GM23338 (cell line): ENCODE data around the gene CNPY3. TPM values are rescaled to one million over a fixed set of nuclear protein-coding genes. Genes with fewer than 3 reads are reported as not detected.

Source experiments
- ATAC-seq: fragments of 200-7000 bp; cut with Tn5 transposase; 3 replicates; pipeline ENCODE4 v1.9.1; 2020
- DNase-seq: peaks from one replicate; pipeline ENCODE4 v3.0.0-alpha.2; 2015; ENCODE audit warnings: low spot score
- H2AFZ ChIP-seq: fragments of 200-600 bp; sonication (generic); 2 replicates; pipeline ENCODE4 v1.8.0; 2016; ENCODE audit warnings: antibody characterized with exemption, mild to moderate bottlenecking, moderate library complexity
- H3F3A ChIP-seq: fragments of 200-600 bp; sonication (generic); replicated peaks from 2 replicates; pipeline ENCODE4 v1.8.0; 2017; ENCODE audit warnings: antibody characterized with exemption, mixed run types, low read depth
- H3K27ac ChIP-seq: fragments of 200-600 bp; sonication (generic); 2 replicates; pipeline ENCODE4 v1.6.1; 2016; ENCODE audit warnings: low read depth
- H3K27me3 ChIP-seq: fragments of 200-600 bp; sonication (generic); 2 replicates; pipeline ENCODE4 v1.8.0; 2016; ENCODE audit warnings: mild to moderate bottlenecking, mixed run types, moderate library complexity; ENCODE audit not compliant: insufficient read depth
- H3K36me3 ChIP-seq: fragments of 200-600 bp; sonication (generic); 2 replicates; pipeline ENCODE4 v1.8.0; 2016; ENCODE audit warnings: mild to moderate bottlenecking; ENCODE audit not compliant: insufficient read depth
- H3K4me1 ChIP-seq: fragments of 200-600 bp; sonication (generic); 2 replicates; pipeline ENCODE4 v1.8.0; 2016; ENCODE audit warnings: mild to moderate bottlenecking, moderate library complexity; ENCODE audit not compliant: insufficient read depth
- H3K4me2 ChIP-seq: fragments of 200-600 bp; sonication (generic); 2 replicates; pipeline ENCODE4 v1.7.1; 2017; ENCODE audit warnings: mixed run types
- H3K4me3 ChIP-seq: fragments of 200-600 bp; sonication (generic); 2 replicates; pipeline ENCODE4 v1.6.1; 2016; ENCODE audit warnings: mixed run types
- H3K79me2 ChIP-seq: fragments of 200-600 bp; sonication (generic); replicated peaks from 2 replicates; pipeline ENCODE4 v1.8.0; 2017; ENCODE audit warnings: mild to moderate bottlenecking; ENCODE audit not compliant: insufficient read depth
- H3K9me2 ChIP-seq: fragments of 200-600 bp; sonication (generic); 2 replicates; pipeline ENCODE4 v1.8.0; 2017; ENCODE audit not compliant: insufficient read depth
- H4K20me1 ChIP-seq: fragments of 200-600 bp; sonication (generic); replicated peaks from 2 replicates; pipeline ENCODE4 v1.8.0; 2017; ENCODE audit warnings: mild to moderate bottlenecking; ENCODE audit not compliant: insufficient read depth
- H3K27ac Mint-ChIP-seq: 2 replicates; pipeline ENCODE4 v1.8.0; 2020; ENCODE audit warnings: inconsistent platforms, mild to moderate bottlenecking, moderate library complexity, mixed read lengths
- H3K27me3 Mint-ChIP-seq: 3 replicates; pipeline ENCODE4 v1.8.0; 2022; ENCODE audit warnings: low read depth, mild to moderate bottlenecking, moderate library complexity, mixed read lengths, inconsistent platforms; ENCODE audit not compliant: insufficient read depth, poor library complexity
- H3K36me3 Mint-ChIP-seq: 3 replicates; pipeline ENCODE4 v1.8.0; 2021; ENCODE audit warnings: low read depth, mild to moderate bottlenecking, inconsistent platforms, moderate library complexity, mixed read lengths
- H3K4me1 Mint-ChIP-seq: 3 replicates; pipeline ENCODE4 v1.8.0; 2020; ENCODE audit warnings: mild to moderate bottlenecking, inconsistent platforms, mixed read lengths
- H3K4me3 Mint-ChIP-seq: 3 replicates; pipeline ENCODE4 v1.8.0; 2021; ENCODE audit warnings: moderate library complexity, mild to moderate bottlenecking, inconsistent platforms, mixed read lengths
- H3K9me3 Mint-ChIP-seq: 3 replicates; pipeline ENCODE4 v1.8.0; 2020; ENCODE audit warnings: moderate library complexity, mild to moderate bottlenecking, inconsistent platforms, mixed read lengths
- CREB1 ChIP-seq: fragments of 250-450 bp; sonication (Bioruptor Pico); IDR thresholded peaks from 2 replicates; pipeline ENCODE4 v1.5.0; 2020; ENCODE audit warnings: low read depth, mild to moderate bottlenecking, moderate library complexity
- EZH2 ChIP-seq: fragments of 200-600 bp; sonication (generic); IDR thresholded peaks from one replicate; pipeline ENCODE4 v1.8.0; 2017; ENCODE audit warnings: antibody characterized with exemption, mild to moderate bottlenecking, low read depth; ENCODE audit not compliant: unreplicated experiment
- EZH2phosphoT487 ChIP-seq: fragments of 200-600 bp; sonication (generic); IDR thresholded peaks from one replicate; pipeline ENCODE4 v1.8.1; 2018; ENCODE audit warnings: antibody characterized with exemption; ENCODE audit not compliant: unreplicated experiment
- JUNB ChIP-seq: IDR thresholded peaks from one replicate; pipeline ENCODE4 v1.6.1; 2016; ENCODE audit warnings: antibody characterized with exemption; ENCODE audit not compliant: unreplicated experiment
- NANOG ChIP-seq: IDR thresholded peaks from 2 replicates; pipeline ENCODE4 v1.6.1; 2016; ENCODE audit warnings: antibody characterized with exemption, borderline replicate concordance
- POLR2AphosphoS5 ChIP-seq: IDR thresholded peaks from 2 replicates; pipeline ENCODE4 v1.6.1; 2016; ENCODE audit warnings: antibody characterized with exemption, low read depth
- STAT1 ChIP-seq: IDR thresholded peaks from one replicate; pipeline ENCODE4 v1.6.1; 2016; ENCODE audit warnings: antibody characterized with exemption; ENCODE audit not compliant: unreplicated experiment
- ZNF114 ChIP-seq: fragments of 250-450 bp; sonication (Bioruptor Pico); IDR thresholded peaks from 2 replicates; pipeline ENCODE4 v1.5.0; 2020; ENCODE audit warnings: mild to moderate bottlenecking, moderate library complexity
- ZNF331 ChIP-seq: fragments of 250-450 bp; sonication (Bioruptor Pico); IDR thresholded peaks from 2 replicates; pipeline ENCODE4 v1.5.0; 2020; ENCODE audit warnings: low read depth, mild to moderate bottlenecking, moderate library complexity
- polyA plus RNA-seq: library from polyadenylated mRNA; unstranded; fragments of >200 nt; fragmentation: Nextera tagmentation; extraction: Ambion mirVana; gene quantifications from 2 replicates; pipeline ENCODE4 v1.2.1, GENCODE V29; 2016
- total RNA-seq: library from RNA; depleted of rRNA; stranded (reverse); fragments of >200 nt; shearing (Covaris generic); gene quantifications from 2 replicates; pipeline ENCODE4 v1.2.3, GENCODE V29; 2014
- TF ChIP-seq, protein P1 (sequence below): IDR thresholded peaks from 2 replicates; pipeline ENCODE4 v1.6.1; 2016; ENCODE audit warnings: antibody characterized with exemption
- TF ChIP-seq, protein P2 (sequence below): fragments of 250-450 bp; sonication (Bioruptor Pico); IDR thresholded peaks from 2 replicates; pipeline ENCODE4 v1.5.0; 2020; ENCODE audit warnings: mild to moderate bottlenecking, moderate library complexity
- TF ChIP-seq, protein P3 (sequence below), 2 experiments: fragments of 200-600 bp in 1 of 2; sonication (generic) in 1 of 2; conservative IDR thresholded peaks; 2 replicates each; pipeline versions ENCODE4 v1.5.1 to v1.6.1; 2016 to 2017; ENCODE audit warnings: antibody characterized with exemption in 2 of 2, low read depth in 2 of 2, mild to moderate bottlenecking in 2 of 2, moderate library complexity in 1 of 2
- TF ChIP-seq, protein P4 (sequence below): IDR thresholded peaks from one replicate; pipeline ENCODE4 v1.6.1; 2018; ENCODE audit warnings: antibody characterized with exemption; ENCODE audit not compliant: unreplicated experiment

The CNPY3 gene
- total and polyA plus RNA-seq, 2 experiments from 2014 or later = 67.0 to 74.5 TPM

- Histone ChIP-seq H3K4me3 (no peak within 1 kb of the TSS), H2AFZ (no peak within 1 kb of the TSS), H3K36me3 (no peaks in the 10 kb centered on the region), H3K27ac (no peak within 1 kb of the TSS), H4K20me1 (no peaks in the 10 kb centered on the region), H3K9me2 (no peaks in the 10 kb centered on the region), H3K4me1 (no peaks in the 10 kb centered on the region; the same call in 1 of the 2 replicates), H3K27me3 (no peaks in the 10 kb centered on the region), H3K4me2 (no peak within 1 kb of the TSS), H3F3A (peaks cover 3% of the 10 kb centered on the region; the same call in 1 of the 2 replicates), H3K79me2 (no peaks in the 10 kb centered on the region)
- no peaks in the 10 kb centered on the region for H3K36me3 Mint-ChIP-seq
- no peak within 1 kb of the TSS for H3K4me3 Mint-ChIP-seq
- H3K27me3 Mint-ChIP-seq = peaks cover 8% of the 10 kb centered on the region
- TF ChIP-seq ZNF331 (CRISPR knock-in tag) (no peak), ZNF114 (CRISPR knock-in tag) (no peak), EZH2phosphoT487 (no peak), EZH2 (no peak), CREB1 (CRISPR knock-in tag) (no peak), NANOG (no peak), POLR2AphosphoS5 (no peak), STAT1 (no peak), JUNB (no peak)
- TF ChIP-seq, protein P1, sequence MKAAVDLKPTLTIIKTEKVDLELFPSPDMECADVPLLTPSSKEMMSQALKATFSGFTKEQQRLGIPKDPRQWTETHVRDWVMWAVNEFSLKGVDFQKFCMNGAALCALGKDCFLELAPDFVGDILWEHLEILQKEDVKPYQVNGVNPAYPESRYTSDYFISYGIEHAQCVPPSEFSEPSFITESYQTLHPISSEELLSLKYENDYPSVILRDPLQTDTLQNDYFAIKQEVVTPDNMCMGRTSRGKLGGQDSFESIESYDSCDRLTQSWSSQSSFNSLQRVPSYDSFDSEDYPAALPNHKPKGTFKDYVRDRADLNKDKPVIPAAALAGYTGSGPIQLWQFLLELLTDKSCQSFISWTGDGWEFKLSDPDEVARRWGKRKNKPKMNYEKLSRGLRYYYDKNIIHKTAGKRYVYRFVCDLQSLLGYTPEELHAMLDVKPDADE = no peak
- TF ChIP-seq, protein P2, sequence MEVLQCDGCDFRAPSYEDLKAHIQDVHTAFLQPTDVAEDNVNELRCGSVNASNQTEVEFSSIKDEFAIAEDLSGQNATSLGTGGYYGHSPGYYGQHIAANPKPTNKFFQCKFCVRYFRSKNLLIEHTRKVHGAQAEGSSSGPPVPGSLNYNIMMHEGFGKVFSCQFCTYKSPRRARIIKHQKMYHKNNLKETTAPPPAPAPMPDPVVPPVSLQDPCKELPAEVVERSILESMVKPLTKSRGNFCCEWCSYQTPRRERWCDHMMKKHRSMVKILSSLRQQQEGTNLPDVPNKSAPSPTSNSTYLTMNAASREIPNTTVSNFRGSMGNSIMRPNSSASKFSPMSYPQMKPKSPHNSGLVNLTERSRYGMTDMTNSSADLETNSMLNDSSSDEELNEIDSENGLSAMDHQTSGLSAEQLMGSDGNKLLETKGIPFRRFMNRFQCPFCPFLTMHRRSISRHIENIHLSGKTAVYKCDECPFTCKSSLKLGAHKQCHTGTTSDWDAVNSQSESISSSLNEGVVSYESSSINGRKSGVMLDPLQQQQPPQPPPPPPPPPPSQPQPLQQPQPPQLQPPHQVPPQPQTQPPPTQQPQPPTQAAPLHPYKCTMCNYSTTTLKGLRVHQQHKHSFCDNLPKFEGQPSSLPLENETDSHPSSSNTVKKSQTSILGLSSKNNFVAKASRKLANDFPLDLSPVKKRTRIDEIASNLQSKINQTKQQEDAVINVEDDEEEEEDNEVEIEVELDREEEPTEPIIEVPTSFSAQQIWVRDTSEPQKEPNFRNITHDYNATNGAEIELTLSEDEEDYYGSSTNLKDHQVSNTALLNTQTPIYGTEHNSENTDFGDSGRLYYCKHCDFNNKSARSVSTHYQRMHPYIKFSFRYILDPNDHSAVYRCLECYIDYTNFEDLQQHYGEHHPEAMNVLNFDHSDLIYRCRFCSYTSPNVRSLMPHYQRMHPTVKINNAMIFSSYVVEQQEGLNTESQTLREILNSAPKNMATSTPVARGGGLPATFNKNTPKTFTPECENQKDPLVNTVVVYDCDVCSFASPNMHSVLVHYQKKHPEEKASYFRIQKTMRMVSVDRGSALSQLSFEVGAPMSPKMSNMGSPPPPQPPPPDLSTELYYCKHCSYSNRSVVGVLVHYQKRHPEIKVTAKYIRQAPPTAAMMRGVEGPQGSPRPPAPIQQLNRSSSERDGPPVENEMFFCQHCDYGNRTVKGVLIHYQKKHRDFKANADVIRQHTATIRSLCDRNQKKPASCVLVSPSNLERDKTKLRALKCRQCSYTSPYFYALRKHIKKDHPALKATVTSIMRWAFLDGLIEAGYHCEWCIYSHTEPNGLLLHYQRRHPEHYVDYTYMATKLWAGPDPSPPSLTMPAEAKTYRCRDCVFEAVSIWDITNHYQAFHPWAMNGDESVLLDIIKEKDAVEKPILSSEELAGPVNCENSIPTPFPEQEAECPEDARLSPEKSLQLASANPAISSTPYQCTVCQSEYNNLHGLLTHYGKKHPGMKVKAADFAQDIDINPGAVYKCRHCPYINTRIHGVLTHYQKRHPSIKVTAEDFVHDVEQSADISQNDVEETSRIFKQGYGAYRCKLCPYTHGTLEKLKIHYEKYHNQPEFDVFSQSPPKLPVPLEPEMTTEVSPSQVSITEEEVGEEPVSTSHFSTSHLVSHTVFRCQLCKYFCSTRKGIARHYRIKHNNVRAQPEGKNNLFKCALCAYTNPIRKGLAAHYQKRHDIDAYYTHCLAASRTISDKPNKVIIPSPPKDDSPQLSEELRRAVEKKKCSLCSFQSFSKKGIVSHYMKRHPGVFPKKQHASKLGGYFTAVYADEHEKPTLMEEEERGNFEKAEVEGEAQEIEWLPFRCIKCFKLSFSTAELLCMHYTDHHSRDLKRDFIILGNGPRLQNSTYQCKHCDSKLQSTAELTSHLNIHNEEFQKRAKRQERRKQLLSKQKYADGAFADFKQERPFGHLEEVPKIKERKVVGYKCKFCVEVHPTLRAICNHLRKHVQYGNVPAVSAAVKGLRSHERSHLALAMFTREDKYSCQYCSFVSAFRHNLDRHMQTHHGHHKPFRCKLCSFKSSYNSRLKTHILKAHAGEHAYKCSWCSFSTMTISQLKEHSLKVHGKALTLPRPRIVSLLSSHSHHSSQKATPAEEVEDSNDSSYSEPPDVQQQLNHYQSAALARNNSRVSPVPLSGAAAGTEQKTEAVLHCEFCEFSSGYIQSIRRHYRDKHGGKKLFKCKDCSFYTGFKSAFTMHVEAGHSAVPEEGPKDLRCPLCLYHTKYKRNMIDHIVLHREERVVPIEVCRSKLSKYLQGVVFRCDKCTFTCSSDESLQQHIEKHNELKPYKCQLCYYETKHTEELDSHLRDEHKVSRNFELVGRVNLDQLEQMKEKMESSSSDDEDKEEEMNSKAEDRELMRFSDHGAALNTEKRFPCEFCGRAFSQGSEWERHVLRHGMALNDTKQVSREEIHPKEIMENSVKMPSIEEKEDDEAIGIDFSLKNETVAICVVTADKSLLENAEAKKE (CRISPR knock-in tag) = no peak
- TF ChIP-seq, protein P3, sequence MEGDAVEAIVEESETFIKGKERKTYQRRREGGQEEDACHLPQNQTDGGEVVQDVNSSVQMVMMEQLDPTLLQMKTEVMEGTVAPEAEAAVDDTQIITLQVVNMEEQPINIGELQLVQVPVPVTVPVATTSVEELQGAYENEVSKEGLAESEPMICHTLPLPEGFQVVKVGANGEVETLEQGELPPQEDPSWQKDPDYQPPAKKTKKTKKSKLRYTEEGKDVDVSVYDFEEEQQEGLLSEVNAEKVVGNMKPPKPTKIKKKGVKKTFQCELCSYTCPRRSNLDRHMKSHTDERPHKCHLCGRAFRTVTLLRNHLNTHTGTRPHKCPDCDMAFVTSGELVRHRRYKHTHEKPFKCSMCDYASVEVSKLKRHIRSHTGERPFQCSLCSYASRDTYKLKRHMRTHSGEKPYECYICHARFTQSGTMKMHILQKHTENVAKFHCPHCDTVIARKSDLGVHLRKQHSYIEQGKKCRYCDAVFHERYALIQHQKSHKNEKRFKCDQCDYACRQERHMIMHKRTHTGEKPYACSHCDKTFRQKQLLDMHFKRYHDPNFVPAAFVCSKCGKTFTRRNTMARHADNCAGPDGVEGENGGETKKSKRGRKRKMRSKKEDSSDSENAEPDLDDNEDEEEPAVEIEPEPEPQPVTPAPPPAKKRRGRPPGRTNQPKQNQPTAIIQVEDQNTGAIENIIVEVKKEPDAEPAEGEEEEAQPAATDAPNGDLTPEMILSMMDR (conservative IDR thresholded peaks at IDR 0.05; ENCODE audit: low read depth in 2 of 2) = no peak
- TF ChIP-seq, protein P4, sequence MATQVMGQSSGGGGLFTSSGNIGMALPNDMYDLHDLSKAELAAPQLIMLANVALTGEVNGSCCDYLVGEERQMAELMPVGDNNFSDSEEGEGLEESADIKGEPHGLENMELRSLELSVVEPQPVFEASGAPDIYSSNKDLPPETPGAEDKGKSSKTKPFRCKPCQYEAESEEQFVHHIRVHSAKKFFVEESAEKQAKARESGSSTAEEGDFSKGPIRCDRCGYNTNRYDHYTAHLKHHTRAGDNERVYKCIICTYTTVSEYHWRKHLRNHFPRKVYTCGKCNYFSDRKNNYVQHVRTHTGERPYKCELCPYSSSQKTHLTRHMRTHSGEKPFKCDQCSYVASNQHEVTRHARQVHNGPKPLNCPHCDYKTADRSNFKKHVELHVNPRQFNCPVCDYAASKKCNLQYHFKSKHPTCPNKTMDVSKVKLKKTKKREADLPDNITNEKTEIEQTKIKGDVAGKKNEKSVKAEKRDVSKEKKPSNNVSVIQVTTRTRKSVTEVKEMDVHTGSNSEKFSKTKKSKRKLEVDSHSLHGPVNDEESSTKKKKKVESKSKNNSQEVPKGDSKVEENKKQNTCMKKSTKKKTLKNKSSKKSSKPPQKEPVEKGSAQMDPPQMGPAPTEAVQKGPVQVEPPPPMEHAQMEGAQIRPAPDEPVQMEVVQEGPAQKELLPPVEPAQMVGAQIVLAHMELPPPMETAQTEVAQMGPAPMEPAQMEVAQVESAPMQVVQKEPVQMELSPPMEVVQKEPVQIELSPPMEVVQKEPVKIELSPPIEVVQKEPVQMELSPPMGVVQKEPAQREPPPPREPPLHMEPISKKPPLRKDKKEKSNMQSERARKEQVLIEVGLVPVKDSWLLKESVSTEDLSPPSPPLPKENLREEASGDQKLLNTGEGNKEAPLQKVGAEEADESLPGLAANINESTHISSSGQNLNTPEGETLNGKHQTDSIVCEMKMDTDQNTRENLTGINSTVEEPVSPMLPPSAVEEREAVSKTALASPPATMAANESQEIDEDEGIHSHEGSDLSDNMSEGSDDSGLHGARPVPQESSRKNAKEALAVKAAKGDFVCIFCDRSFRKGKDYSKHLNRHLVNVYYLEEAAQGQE = no peak
- ATAC-seq = no peak
- H3K9me3 Mint-ChIP-seq = no peaks in the 10 kb centered on the region
- H3K4me1 Mint-ChIP-seq = no peaks in the 10 kb centered on the region
- H3K27ac Mint-ChIP-seq = no peak within 1 kb of the TSS
- no peak for DNase-seq
Measured at GRCh38 chr6:42915732-42916131, 13.5 kb upstream of the CNPY3 start, which contains the start of gene PTCRA. Gene PTCRA (plus strand): TSS chr6:42916053. CDS start chr6:42916070, 17 bp downstream.
